OCI-LY7 (cell line): Measurements from ENCODE around the gene STIP1. TPM values are rescaled to one million over a fixed set of nuclear protein-coding genes. Genes with fewer than 3 reads are reported as not detected.

Experiments used
- BruUV-seq: library from RNA; stranded (reverse); fragments of 400-500 nt; replicated peaks from 2 replicates; lab custom pipeline; 2021; lab: Mats Ljungman, UMichigan
- CTCF ChIA-PET: fragments of 300-600 bp; sonication (Branson Sonifier 250); formaldehyde crosslinking; loops from one replicate; lab custom pipeline; 2022; ENCODE audit warnings: antibody characterized with exemption; ENCODE audit not compliant: unreplicated experiment; lab: Charles Lee
- POLR2A ChIA-PET: fragments of 300-600 bp; sonication (Branson Sonifier 250); formaldehyde crosslinking; loops from one replicate; lab custom pipeline; 2022; ENCODE audit warnings: antibody characterized with exemption; lab: Charles Lee
- DNase-seq: peaks from one replicate; pipeline ENCODE4 v3.0.0-alpha.2; 2015; ENCODE audit warnings: low spot score
- H2AFZ ChIP-seq: fragments of 200-600 bp; sonication (generic), shearing (Covaris generic); 2 replicates; pipeline ENCODE4 v1.6.1; 2014; ENCODE audit warnings: mild to moderate bottlenecking, antibody characterized with exemption, low read length, moderate library complexity
- H3K27ac ChIP-seq: fragments of 200-600 bp; sonication (generic); 2 replicates; pipeline ENCODE4 v1.5.1; 2014; ENCODE audit warnings: mixed run types, low read depth, mild to moderate bottlenecking, moderate library complexity, low read length, inconsistent platforms; ENCODE audit not compliant: poor library complexity, severe bottlenecking
- H3K36me3 ChIP-seq: fragments of 200-600 bp; sonication (generic); 2 replicates; pipeline ENCODE4 v1.6.1; 2014; ENCODE audit warnings: mild to moderate bottlenecking, antibody characterized with exemption, low read length, moderate library complexity, mixed read lengths; ENCODE audit not compliant: insufficient read depth
- H3K4me1 ChIP-seq: fragments of 200-600 bp; sonication (generic); 2 replicates; pipeline ENCODE4 v1.5.1; 2014; ENCODE audit warnings: mild to moderate bottlenecking, low read length; ENCODE audit not compliant: insufficient read depth, poor library complexity, severe bottlenecking
- H3K4me2 ChIP-seq: fragments of 200-600 bp; sonication (generic); 2 replicates; pipeline ENCODE4 v1.6.1; 2014; ENCODE audit warnings: mild to moderate bottlenecking, low read length
- H3K4me3 ChIP-seq: fragments of 200-600 bp; sonication (generic); 2 replicates; pipeline ENCODE4 v1.5.1; 2014; ENCODE audit warnings: mild to moderate bottlenecking, low read depth, low read length; ENCODE audit not compliant: poor library complexity, severe bottlenecking
- H3K79me2 ChIP-seq: fragments of 200-600 bp; sonication (generic); 2 replicates; pipeline ENCODE4 v1.6.1; 2016; ENCODE audit warnings: low read depth, mild to moderate bottlenecking, low read length, moderate library complexity, mixed read lengths; ENCODE audit not compliant: insufficient read depth
- H3K9me2 ChIP-seq: fragments of 200-600 bp; sonication (generic); 2 replicates; pipeline ENCODE4 v1.6.1; 2016; ENCODE audit warnings: mild to moderate bottlenecking, low read length, mixed read lengths; ENCODE audit not compliant: insufficient read depth
- H3K9me3 ChIP-seq: fragments of 200-600 bp; sonication (generic); 2 replicates; pipeline ENCODE4 v1.6.1; 2014; ENCODE audit warnings: mild to moderate bottlenecking, mixed run types, low read length, mixed read lengths
- H4K20me1 ChIP-seq: fragments of 200-600 bp; sonication (generic); 2 replicates; pipeline ENCODE4 v1.6.1; 2014; ENCODE audit warnings: mild to moderate bottlenecking, antibody characterized with exemption, low read length, moderate library complexity, mixed read lengths; ENCODE audit not compliant: insufficient read depth
- EZH2phosphoT487 ChIP-seq: fragments of 200-600 bp; sonication (generic); IDR thresholded peaks from 2 replicates; pipeline ENCODE4 v1.6.1; 2018; ENCODE audit warnings: low read depth, borderline replicate concordance, mild to moderate bottlenecking, mixed run types, antibody characterized with exemption, low read length, moderate library complexity, mixed read lengths
- intact Hi-C: fragments of 100-400 bp; cut with micrococcal nuclease; formaldehyde crosslinking; loops from one replicate; pipeline ENCODE4 v1.10.0; 2022; ENCODE audit not compliant: unreplicated experiment
- total RNA-seq, 2 experiments: library from RNA; depleted of rRNA in 1 of 2; stranded (reverse); fragments of >200 nt in 1 of 2; shearing (Covaris generic) in 1 of 2; gene quantifications; 2 replicates each; pipeline ENCODE4 v1.2.3, GENCODE V29; 2014 to 2022
- TF ChIP-seq, protein P1 (sequence below): fragments of 200-600 bp; sonication (generic); conservative IDR thresholded peaks from 2 replicates; pipeline ENCODE4 v1.5.1; 2014; ENCODE audit warnings: mild to moderate bottlenecking, antibody characterized with exemption, low read length, moderate library complexity, mixed read lengths

STIP1 gene
- total RNA-seq, 2 experiments from 2014 or later, result 240 to 271 TPM

DNA sequence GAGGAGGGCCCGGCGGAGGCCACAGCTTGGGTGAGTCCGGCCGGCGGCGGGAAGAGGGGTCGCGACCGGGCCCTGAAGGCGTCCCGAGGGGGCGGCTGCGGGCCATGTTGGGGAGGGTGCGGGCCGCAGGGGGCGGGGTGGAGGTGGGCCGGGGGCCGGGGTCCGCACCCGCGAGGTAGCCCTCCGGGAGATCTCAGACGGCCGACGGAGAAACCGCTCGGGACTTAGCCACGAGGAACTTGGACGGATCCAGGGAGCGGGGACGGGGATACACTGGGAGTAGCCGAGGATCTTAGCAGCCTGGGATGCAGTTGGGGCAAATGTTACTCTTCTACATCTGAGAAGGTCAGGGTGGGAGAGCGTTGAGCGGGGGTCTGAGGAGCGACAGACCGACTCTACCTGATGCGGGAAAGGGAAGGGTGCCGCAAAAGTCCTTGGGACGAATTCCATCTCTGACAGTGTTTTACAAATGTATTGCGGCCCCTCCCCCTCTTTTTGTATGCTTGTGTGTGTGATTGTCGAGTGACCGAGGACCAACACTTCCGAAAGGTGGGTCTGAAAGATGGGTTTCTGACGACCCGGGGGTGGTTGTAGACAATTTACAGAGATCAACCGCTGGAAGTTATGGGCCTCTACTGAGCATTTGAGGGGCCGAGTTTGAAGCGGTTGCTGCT lies 658 bp downstream of the STIP1 start:
- Histone ChIP-seq H3K27ac (no peak overlapping the region), H3K4me1 (peaks cover 23% of the 10 kb centered on the region), H3K79me2 (peaks cover 22% of the 10 kb centered on the region), H3K4me3 (no peak overlapping the region), H3K9me3 (no peaks in the 10 kb centered on the region), H3K9me2 (no peaks in the 10 kb centered on the region), H2AFZ (no peak overlapping the region), H4K20me1 (peaks cover 21% of the 10 kb centered on the region; the same call in 1 of the 2 replicates), H3K4me2 (no peak overlapping the region), H3K36me3 (no peaks in the 10 kb centered on the region; the same call in none of the 2 replicates)
- DNase-seq, result peak; percentile 40
- CTCF ChIA-PET, result no interaction called here
- POLR2A ChIA-PET, result interaction anchor here (0.6 to 3.6 kb wide), 4 partner anchors 9 to 97 kb away, joined by 3 to 28 read pairs (median 3); partner anchors contain the start of gene FERMT3
- BruUV-seq, result no TSS peak
- TF ChIP-seq, protein P1, sequence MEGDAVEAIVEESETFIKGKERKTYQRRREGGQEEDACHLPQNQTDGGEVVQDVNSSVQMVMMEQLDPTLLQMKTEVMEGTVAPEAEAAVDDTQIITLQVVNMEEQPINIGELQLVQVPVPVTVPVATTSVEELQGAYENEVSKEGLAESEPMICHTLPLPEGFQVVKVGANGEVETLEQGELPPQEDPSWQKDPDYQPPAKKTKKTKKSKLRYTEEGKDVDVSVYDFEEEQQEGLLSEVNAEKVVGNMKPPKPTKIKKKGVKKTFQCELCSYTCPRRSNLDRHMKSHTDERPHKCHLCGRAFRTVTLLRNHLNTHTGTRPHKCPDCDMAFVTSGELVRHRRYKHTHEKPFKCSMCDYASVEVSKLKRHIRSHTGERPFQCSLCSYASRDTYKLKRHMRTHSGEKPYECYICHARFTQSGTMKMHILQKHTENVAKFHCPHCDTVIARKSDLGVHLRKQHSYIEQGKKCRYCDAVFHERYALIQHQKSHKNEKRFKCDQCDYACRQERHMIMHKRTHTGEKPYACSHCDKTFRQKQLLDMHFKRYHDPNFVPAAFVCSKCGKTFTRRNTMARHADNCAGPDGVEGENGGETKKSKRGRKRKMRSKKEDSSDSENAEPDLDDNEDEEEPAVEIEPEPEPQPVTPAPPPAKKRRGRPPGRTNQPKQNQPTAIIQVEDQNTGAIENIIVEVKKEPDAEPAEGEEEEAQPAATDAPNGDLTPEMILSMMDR, result no peak
- TF ChIP-seq EZH2phosphoT487, result no peak
- intact Hi-C loops, result loop anchor here (2.0 to 5.0 kb wide), 2 partner anchors 54 to 116 kb away; partner anchors contain the start of genes CATSPERZ and FKBP2

DNA sequence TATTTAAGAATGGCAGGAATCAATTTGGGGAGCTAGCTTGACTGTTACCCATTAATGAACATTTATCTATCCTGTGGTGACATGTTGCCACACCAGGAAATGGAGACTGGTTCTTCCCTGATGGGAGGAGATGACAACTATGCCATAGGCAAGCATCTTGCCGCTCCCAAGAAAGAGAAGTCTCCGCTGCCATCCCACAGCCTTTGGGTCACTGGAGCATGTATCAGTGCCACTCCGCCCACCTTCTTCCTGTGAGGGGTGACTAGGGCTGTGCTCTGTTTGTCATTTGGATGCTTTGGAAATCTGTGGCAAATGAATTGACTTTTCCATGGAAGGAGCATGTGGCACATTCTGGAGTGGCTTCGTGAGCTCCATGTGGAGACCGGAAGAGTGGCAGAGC lies 6.5 kb downstream of the STIP1 start:
- H3K36me3 ChIP-seq, result no peaks in the 10 kb centered on the region; the same call in none of the 2 replicates
- intact Hi-C loops, result no loop called here
- POLR2A ChIA-PET, result interaction anchor here (0.6 to 0.7 kb wide), 2 partner anchors 30 to 68 kb away, joined by 3 to 5 read pairs; no protein-coding TSS in a partner anchor

More for the DNA sequence above, 6.5 kb downstream of the STIP1 start:
- Histone ChIP-seq H3K4me2 (no peak overlapping the region), H3K9me3 (no peaks in the 10 kb centered on the region), H3K4me3 (no peak overlapping the region), H3K27ac (no peak overlapping the region), H3K9me2 (no peaks in the 10 kb centered on the region), H3K4me1 (no peaks in the 10 kb centered on the region), H4K20me1 (peaks cover 35% of the 10 kb centered on the region), H3K79me2 (no peaks in the 10 kb centered on the region; the same call in 1 of the 2 replicates), H2AFZ (no peak overlapping the region)
- DNase-seq, result no peak
- CTCF ChIA-PET, result no interaction called here
- TF ChIP-seq, protein P1, result no peak
- no peak for TF ChIP-seq EZH2phosphoT487
- BruUV-seq, result no TSS peak
